ENCODE data around the gene HSD11B2.

The HSD11B2 gene

DNA sequence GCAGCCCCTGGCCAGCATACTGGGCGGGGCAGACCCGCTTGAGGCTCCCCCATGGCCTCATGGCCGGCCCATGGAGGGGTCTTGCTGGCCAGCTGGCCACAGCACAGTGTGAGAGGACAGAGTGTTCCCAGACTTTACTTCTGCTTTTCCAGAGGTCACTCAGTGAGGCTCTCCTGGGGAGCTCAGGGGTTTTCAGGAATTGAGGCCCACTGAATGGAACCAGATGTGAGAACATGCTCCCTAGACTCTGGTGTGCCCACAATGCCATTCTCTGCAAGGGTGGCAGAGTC, 28.9 kb downstream of the HSD11B2 start:
- H3K4me1 ChIP-seq: peaks cover 53% of the 10 kb centered on the region

DNA sequence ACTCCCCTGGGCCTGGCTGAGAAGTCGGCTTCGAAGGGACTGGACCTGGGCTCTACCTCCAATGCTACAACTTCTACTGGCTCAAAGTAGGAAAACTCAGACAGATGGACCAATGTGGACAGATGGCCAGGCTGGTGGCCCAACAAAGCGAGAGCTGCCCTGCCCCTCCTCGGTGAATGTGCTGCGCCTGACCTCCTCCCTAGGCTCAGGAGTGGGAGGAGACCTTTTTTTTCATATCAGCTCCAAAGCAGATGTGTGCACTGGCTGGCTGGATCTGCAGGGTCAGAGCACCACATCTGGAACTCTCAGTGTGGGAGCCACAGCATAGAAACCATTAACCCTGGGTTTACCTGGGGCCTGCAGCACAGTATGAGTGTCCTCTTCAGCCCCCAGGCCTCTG, 29.2 kb downstream of the HSD11B2 start:
- Histone ChIP-seq H3K9me3 (no peaks in the 10 kb centered on the region), H3K36me3 (peaks cover 49% of the 10 kb centered on the region), H3K4me2 (no peak overlapping the region), H3K27me3 (no peaks in the 10 kb centered on the region), H4K20me1 (peaks cover 100% of the 10 kb centered on the region), H3K4me1 (peaks cover 51% of the 10 kb centered on the region), H3K27ac (no peak overlapping the region), H3K4me3 (no peak overlapping the region), H3K9ac (no peak overlapping the region)
- no peak for TF ChIP-seq Cebpa-rat (IDR thresholded peaks at IDR 0.05)

More for the DNA sequence above, 28.9 kb downstream of the HSD11B2 start:
- Histone ChIP-seq H3K36me3 (peaks cover 51% of the 10 kb centered on the region), H4K20me1 (peaks cover 100% of the 10 kb centered on the region), H3K4me3 (no peak overlapping the region), H3K4me2 (peak overlapping the region; percentile 25; the same call in 1 of the 2 replicates), H3K27me3 (no peaks in the 10 kb centered on the region), H3K27ac (0 out of 2 replicates have a peak overlapping the region, but pooled peaks have one; percentile 6), H3K9me3 (no peaks in the 10 kb centered on the region), H3K9ac (no peak overlapping the region)
- no peak for TF ChIP-seq Cebpa-rat (IDR thresholded peaks at IDR 0.05)

DNA sequence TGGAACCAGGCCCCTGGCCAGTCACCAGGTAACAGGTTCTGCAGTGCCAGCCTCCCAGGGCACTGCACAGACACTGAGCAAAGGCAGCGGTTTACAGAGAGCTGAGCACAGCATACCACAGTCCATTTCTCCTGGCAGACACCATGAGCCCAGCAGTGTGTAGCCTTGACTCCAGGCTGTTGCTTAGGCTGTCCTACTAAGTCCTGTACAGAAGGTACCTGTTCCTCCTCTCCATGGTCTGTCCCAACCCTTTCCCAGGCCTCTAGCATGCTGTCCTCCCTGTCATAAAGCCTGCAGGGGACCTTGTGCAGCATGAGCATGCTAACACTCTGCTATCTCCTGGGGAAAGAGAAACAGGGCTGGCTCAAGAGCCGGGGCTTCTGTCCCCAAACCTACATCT, 30.0 kb downstream of the HSD11B2 start:
- Histone ChIP-seq H3K27me3 (no peaks in the 10 kb centered on the region), H3K9me3 (no peaks in the 10 kb centered on the region), H3K27ac (no peak overlapping the region), H3K9ac (no peak overlapping the region), H3K4me2 (no peak overlapping the region), H3K4me3 (no peak overlapping the region), H3K36me3 (peaks cover 49% of the 10 kb centered on the region), H3K4me1 (peaks cover 51% of the 10 kb centered on the region), H4K20me1 (peaks cover 100% of the 10 kb centered on the region)
- TF ChIP-seq Cebpa-rat (IDR thresholded peaks at IDR 0.05): no peak

DNA sequence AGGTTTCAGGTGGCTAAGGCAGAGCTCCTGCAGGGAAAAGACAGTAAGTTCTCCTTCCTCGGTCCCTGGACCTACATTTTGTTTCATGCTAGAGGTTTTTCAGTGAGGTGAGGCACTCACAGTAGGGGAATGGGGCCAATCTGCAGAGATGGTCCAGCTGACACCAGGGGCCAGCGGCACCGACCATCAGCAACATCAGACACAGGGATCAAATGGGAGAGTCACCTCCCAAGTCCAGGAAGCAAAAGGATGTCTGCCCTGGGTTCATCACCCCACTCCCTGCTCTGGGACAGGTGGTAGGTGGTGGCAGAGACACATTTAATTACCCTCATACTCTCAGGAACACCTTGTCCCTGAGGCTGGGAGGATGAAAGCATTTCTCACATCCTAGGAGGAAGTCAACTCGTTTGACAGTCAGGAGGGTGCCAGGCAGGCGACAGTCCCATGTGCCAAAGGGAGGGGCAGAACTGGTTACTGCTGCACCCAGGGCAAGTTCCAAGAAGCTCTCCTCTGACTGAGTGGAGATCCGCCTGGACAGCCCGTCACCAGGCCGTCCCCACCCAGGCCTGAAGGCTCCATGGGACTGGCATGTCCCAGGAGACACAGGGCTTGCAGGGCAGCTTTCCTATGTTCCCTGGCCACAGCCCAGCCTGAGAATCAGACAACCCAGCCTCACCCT, 30.8 kb downstream of the HSD11B2 start:
- H3K4me3 ChIP-seq: no peak overlapping the region
- TF ChIP-seq Cebpa-rat (IDR thresholded peaks at IDR 0.05): no peak
- H3K9me3 ChIP-seq: no peaks in the 10 kb centered on the region
- H3K36me3 ChIP-seq: peaks cover 49% of the 10 kb centered on the region
- H3K4me2 ChIP-seq: no peak overlapping the region
- H3K4me1 ChIP-seq: peaks cover 52% of the 10 kb centered on the region
- no peaks in the 10 kb centered on the region for H3K27me3 ChIP-seq
- no peak overlapping the region for H3K9ac ChIP-seq
- H3K27ac ChIP-seq: no peak overlapping the region
- peaks cover 100% of the 10 kb centered on the region for H4K20me1 ChIP-seq

DNA sequence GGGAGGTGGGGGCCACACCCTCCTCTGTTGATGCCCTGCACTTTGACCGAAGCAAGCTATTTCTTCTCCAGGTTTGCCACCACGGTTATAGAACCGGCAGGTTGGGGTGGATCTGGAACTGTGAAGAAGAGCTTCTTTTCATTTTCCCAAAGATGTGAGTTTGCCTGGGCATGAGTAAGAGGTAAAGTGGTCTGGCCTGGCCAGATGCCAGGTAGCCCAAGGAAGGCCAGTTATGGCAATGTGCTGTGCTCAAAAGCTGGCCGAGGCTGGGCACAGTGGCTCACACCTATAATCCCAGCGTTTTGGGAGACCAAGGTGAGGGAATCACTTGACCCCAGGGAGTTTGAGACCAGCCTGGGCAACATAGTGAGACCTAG, 31.3 kb downstream of the HSD11B2 start:
- Histone ChIP-seq H3K36me3 (peaks cover 49% of the 10 kb centered on the region), H3K9ac (no peak overlapping the region), H3K4me1 (peaks cover 57% of the 10 kb centered on the region), H3K9me3 (no peaks in the 10 kb centered on the region), H3K4me3 (no peak overlapping the region), H3K27ac (no peak overlapping the region), H4K20me1 (peaks cover 100% of the 10 kb centered on the region), H3K27me3 (no peaks in the 10 kb centered on the region), H3K4me2 (no peak overlapping the region)
- no peak for TF ChIP-seq Cebpa-rat (IDR thresholded peaks at IDR 0.05)

DNA sequence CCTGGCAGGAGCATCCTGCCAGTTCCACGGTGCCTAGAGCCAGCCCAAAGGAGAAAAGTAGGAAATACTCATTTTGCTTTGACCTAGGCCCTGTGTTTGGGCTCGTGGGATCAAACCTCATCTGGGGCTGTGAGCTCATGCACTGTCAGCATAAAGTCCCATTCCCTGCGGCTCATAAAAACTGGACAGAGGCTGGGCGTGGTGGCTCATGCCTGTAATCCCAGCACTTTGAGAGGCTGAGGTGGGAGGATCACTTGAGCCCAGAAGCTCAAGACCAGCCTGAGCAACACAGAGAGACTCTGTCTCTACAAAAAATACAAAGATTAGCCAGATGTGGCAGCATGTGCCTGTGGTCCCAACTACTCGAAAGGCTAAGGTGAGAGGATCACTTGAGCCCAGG, 32.1 kb downstream of the HSD11B2 start:
- H3K27ac ChIP-seq: no peak overlapping the region
- no peak for TF ChIP-seq Cebpa-rat (IDR thresholded peaks at IDR 0.05)
- H4K20me1 ChIP-seq: peaks cover 100% of the 10 kb centered on the region
- no peak overlapping the region for H3K4me3 ChIP-seq
- H3K27me3 ChIP-seq: no peaks in the 10 kb centered on the region
- H3K4me1 ChIP-seq: peaks cover 60% of the 10 kb centered on the region
- peaks cover 49% of the 10 kb centered on the region for H3K36me3 ChIP-seq
- H3K4me2 ChIP-seq: no peak overlapping the region
- no peaks in the 10 kb centered on the region for H3K9me3 ChIP-seq
- H3K9ac ChIP-seq: no peak overlapping the region

DNA sequence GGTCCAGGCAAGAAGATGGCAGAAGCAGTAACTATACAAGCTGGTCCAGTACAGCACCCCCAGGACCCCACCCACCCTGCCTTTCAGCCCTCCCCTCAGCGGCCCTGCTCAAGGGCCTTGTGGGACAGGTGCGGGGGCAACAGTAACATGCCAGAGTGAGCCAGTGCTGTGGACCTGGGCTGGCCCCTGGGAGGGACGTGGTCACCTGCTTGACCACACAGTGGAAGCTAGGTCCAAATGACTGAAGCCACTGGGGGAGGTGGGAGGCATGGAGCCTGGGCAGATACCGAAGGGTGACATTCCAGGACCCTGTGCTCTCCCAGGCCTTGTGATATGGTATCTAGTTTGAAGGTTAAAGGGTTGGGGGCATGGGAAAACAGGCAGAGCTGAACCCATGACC, 32.8 kb downstream of the HSD11B2 start:
- peaks cover 100% of the 10 kb centered on the region for H4K20me1 ChIP-seq
- no peaks in the 10 kb centered on the region for H3K9me3 ChIP-seq
- peaks cover 49% of the 10 kb centered on the region for H3K36me3 ChIP-seq
- no peaks in the 10 kb centered on the region for H3K27me3 ChIP-seq
- H3K27ac ChIP-seq: no peak overlapping the region
- no peak overlapping the region for H3K4me2 ChIP-seq
- H3K4me3 ChIP-seq: no peak overlapping the region
- H3K4me1 ChIP-seq: peaks cover 60% of the 10 kb centered on the region
- no peak overlapping the region for H3K9ac ChIP-seq
- TF ChIP-seq Cebpa-rat (IDR thresholded peaks at IDR 0.05): no peak

DNA sequence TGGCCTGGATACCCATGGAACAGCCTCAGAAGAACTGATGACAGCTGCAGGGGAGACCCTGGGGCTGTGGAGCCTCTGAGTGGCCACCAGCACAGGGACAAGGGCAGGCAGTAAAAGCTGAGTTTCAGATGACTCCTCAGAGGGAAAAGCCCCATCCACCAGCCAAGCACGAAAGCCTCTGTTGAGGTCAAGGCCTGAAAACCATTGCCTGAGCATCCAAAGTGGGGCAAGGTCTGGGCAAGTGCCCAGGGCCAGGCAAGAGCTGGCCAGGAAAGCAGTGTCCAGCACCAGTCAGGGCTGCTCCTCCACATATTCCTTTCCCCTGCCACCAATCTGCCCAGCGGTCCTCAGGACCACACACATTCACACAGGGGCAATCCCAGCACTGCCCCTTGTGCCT, 33.6 kb downstream of the HSD11B2 start:
- H3K27me3 ChIP-seq: no peaks in the 10 kb centered on the region
- TF ChIP-seq Cebpa-rat (IDR thresholded peaks at IDR 0.05): no peak
- peaks cover 60% of the 10 kb centered on the region for H3K4me1 ChIP-seq
- peaks cover 48% of the 10 kb centered on the region for H3K36me3 ChIP-seq
- no peak overlapping the region for H3K4me3 ChIP-seq
- H3K27ac ChIP-seq: no peak overlapping the region
- H4K20me1 ChIP-seq: peaks cover 100% of the 10 kb centered on the region
- no peaks in the 10 kb centered on the region for H3K9me3 ChIP-seq
- H3K9ac ChIP-seq: no peak overlapping the region
- H3K4me2 ChIP-seq: no peak overlapping the region

DNA sequence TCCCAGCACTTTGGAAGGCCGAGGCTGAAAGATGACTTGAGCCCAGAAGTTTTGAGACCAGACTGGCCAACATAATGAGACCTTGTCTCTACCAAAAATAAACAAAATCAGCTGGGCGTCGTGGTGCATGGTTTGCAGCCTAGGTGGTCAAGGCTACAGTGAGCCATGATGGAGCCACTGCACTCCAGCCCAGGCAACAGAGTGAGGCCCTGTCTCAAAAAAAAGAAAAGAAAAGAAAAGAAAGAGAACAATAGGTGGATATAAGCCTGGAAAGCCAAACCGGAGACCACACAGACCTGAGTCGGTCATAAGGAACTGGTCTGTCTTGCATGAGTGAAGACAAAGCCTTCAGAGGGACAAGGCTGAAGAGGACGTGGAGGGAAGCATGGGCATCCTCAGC, 35.7 kb downstream of the HSD11B2 start:
- Histone ChIP-seq H3K4me2 (peak overlapping the region; percentile 71), H3K27ac (0 out of 2 replicates have a peak overlapping the region, but pooled peaks have one; percentile 20), H3K9me3 (no peaks in the 10 kb centered on the region), H4K20me1 (peaks cover 100% of the 10 kb centered on the region), H3K4me3 (no peak overlapping the region), H3K4me1 (peaks cover 53% of the 10 kb centered on the region), H3K36me3 (peaks cover 28% of the 10 kb centered on the region), H3K9ac (0 out of 2 replicates have a peak overlapping the region, but pooled peaks have one; percentile 31), H3K27me3 (no peaks in the 10 kb centered on the region)
- TF ChIP-seq Cebpa-rat (IDR thresholded peaks at IDR 0.05): no peak

DNA sequence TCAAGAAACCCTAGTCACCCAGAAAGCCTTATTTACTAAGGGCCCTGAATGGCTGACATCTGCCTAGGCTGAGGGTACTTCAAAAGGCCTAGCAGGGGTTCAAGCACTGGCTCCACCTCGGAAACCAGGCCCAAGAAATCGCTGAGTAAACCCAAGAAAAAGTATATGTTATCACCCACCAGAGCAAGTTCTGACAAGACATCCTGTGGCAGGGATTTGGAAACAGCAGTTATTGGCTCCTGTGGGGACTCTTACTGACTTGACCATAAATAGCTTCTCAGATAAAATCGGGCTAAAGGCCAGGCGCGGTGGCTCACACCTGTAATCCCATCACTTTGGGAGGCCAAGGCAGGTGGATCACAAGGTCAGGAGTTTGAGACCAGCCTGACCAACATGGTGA, 37.8 kb downstream of the HSD11B2 start:
- Histone ChIP-seq H3K36me3 (peaks cover 11% of the 10 kb centered on the region; the same call in 1 of the 2 replicates), H3K4me1 (peaks cover 46% of the 10 kb centered on the region), H3K9me3 (no peaks in the 10 kb centered on the region), H3K27ac (no peak overlapping the region), H3K27me3 (no peaks in the 10 kb centered on the region), H3K4me2 (peak overlapping the region; percentile 14; the same call in 1 of the 2 replicates), H4K20me1 (peaks cover 100% of the 10 kb centered on the region), H3K4me3 (no peak overlapping the region), H3K9ac (0 out of 2 replicates have a peak overlapping the region, but pooled peaks have one; percentile 3)
- no peak for TF ChIP-seq Cebpa-rat (IDR thresholded peaks at IDR 0.05)

Data from BLaER1 (cell line).